ENCODE results near the gene AJUBA. TPM values are rescaled to one million over a fixed set of nuclear protein-coding genes. Genes with fewer than 3 reads are reported as not detected.

AJUBA gene
- polyA plus RNA-seq, 1 experiment = 77.0 TPM

DNA sequence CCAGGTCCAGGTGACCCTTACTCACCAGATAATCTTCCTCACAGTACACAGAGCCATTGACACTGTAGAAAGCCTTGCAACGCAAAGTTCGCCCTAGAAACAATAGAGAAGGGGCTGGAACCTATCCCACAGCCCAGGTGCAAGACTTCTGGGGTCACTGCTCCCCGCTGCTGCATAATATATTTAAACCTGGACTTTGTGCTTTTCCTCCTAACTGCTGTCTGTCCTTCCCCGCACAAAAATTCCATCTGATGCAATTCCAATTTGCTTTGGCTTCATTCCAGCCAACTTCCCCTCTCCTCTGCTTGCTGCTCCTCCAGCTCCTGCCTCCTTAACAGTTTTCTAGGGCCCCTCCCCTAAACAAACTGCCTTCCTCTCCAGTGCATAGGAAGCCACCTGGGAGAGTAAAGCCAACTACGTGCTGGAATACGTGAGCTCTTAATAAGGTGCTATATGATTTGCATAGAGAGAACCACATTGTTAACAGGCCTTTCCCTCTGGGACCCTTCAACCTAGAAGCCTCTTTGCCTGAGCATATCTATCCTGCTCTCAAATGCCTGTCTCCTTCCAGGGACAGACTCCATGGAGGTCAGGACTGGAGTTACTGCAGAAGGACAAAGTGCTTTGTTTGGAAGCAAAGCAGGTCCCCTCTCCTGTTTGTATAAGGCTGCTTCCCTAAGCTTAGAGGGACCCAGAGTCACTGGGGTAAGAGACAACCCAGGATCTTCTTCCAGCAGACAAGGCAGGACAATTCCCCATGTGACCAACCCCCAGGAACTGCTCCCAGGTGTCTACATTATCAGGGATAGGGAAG lies 5.5 kb downstream of the AJUBA start:
- POLR2A ChIA-PET = interaction anchor here (0.7 to 2.8 kb wide), 9 partner anchors 10 to 274 kb away, joined by 3 to 12 read pairs (median 4); partner anchors contain the start of genes HAUS4, LRP10 and PRMT5
- DNase-seq (ENCODE audit: low read depth, low spot score) = no peak

GRCh38 chr14:22974530-22975313 lies 7.6 kb downstream of the AJUBA start:
- POLR2A ChIA-PET = no interaction called here
- no peak for DNase-seq (ENCODE audit: low read depth, low spot score)
- CTCF ChIA-PET = interaction anchor here (0.6 to 8.1 kb wide), 5 partner anchors 11 to 82 kb away, joined by 3 to 181 read pairs (median 5); partner anchors contain the start of genes AJUBA and PRMT5
- H3K4me3 ChIP-seq (ENCODE audit: low read depth, low read length) = no peak overlapping the region
- H3K27me3 ChIP-seq (ENCODE audit: control insufficient read depth, insufficient read depth, low read length) = no peaks in the 10 kb centered on the region
- TF ChIP-seq, protein P1, sequence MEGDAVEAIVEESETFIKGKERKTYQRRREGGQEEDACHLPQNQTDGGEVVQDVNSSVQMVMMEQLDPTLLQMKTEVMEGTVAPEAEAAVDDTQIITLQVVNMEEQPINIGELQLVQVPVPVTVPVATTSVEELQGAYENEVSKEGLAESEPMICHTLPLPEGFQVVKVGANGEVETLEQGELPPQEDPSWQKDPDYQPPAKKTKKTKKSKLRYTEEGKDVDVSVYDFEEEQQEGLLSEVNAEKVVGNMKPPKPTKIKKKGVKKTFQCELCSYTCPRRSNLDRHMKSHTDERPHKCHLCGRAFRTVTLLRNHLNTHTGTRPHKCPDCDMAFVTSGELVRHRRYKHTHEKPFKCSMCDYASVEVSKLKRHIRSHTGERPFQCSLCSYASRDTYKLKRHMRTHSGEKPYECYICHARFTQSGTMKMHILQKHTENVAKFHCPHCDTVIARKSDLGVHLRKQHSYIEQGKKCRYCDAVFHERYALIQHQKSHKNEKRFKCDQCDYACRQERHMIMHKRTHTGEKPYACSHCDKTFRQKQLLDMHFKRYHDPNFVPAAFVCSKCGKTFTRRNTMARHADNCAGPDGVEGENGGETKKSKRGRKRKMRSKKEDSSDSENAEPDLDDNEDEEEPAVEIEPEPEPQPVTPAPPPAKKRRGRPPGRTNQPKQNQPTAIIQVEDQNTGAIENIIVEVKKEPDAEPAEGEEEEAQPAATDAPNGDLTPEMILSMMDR (IDR thresholded peaks at IDR 0.05; ENCODE audit: low read depth, low read length) = no peak
- H3K27ac ChIP-seq (ENCODE audit: low read depth, low read length) = no peak overlapping the region
- no peaks in the 10 kb centered on the region for H3K9me3 ChIP-seq (ENCODE audit: control insufficient read depth, insufficient read depth, low read length)

More for the DNA sequence above, 5.5 kb downstream of the AJUBA start:
- no peaks in the 10 kb centered on the region for H3K27me3 ChIP-seq (ENCODE audit: control insufficient read depth, insufficient read depth, low read length)
- CTCF ChIA-PET = interaction anchor here (0.7 to 8.1 kb wide), 9 partner anchors 9 to 1185 kb away, joined by 3 to 181 read pairs (median 9); partner anchors contain the start of genes AJUBA, CDH24 and PRMT5
- peak overlapping the region; percentile 69 for H3K27ac ChIP-seq (ENCODE audit: low read depth, low read length)
- H3K9me3 ChIP-seq (ENCODE audit: control insufficient read depth, insufficient read depth, low read length) = peaks cover under 1% of the 10 kb centered on the region; the same call in 1 of the 2 replicates
- H3K4me3 ChIP-seq (ENCODE audit: low read depth, low read length) = peak overlapping the region; percentile 15; the same call in 1 of the 2 replicates
- TF ChIP-seq, protein P1 (IDR thresholded peaks at IDR 0.05; ENCODE audit: low read depth, low read length) = 0 out of 2 replicates have a peak, but pooled peaks have one; percentile 7

DNA sequence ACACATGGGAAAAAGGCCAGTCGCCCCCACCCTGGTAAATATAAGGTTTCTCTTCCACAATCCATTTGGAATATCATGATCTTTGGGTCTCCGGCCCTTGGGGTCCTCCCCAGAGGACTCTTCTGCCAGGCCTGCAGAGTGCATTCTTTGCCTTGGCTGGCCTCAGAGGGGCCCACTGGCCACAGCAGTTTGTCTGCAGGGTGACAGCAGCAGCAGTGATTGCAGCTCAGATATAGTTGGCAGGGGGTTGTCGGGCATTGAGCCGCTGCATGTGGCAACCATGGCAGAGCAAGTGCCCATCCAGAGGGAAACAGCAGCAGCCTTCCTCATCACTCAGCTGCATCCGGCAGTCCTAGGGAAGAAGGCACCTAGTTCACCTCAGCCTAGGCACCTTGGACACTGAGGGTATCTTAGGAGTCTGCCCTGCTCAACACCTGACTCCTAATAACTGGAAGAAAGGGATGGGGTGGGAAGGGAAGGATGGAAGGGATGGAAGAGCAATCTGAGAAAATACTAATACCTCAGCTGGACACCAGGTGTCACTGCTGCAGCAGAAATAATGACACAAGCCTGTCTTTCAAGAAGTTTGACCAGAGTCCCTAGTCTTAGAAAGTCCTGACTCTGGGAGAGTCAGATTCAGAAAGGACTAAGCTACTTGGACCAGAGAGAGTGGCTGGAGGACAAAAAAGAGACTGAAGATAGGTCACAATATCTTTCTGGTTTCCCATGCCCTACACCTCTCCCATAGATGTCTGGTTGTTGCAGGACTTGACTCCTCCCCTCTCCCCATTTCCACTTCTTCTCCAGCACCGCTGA lies 8.9 kb downstream of the AJUBA start:
- Histone ChIP-seq H3K27ac (ENCODE audit: low read depth, low read length) (no peak overlapping the region), H3K27me3 (ENCODE audit: control insufficient read depth, insufficient read depth, low read length) (no peaks in the 10 kb centered on the region), H3K9me3 (ENCODE audit: control insufficient read depth, insufficient read depth, low read length) (no peaks in the 10 kb centered on the region), H3K4me3 (ENCODE audit: low read depth, low read length) (no peak overlapping the region)
- TF ChIP-seq, protein P1 (IDR thresholded peaks at IDR 0.05; ENCODE audit: low read depth, low read length) = peak; percentile 68
- CTCF ChIA-PET = interaction anchor here (0.5 to 8.1 kb wide), 26 partner anchors 9 to 416 kb away, joined by 3 to 181 read pairs (median 4); partner anchors contain the start of genes AJUBA, CDH24, HAUS4 and PRMT5
- no peak for DNase-seq (ENCODE audit: low read depth, low spot score)
- POLR2A ChIA-PET = interaction anchor here (1.0 to 1.9 kb wide), 3 partner anchors 9 to 85 kb away, joined by 3 to 6 read pairs (median 6); partner anchors contain the start of gene AJUBA

DNA sequence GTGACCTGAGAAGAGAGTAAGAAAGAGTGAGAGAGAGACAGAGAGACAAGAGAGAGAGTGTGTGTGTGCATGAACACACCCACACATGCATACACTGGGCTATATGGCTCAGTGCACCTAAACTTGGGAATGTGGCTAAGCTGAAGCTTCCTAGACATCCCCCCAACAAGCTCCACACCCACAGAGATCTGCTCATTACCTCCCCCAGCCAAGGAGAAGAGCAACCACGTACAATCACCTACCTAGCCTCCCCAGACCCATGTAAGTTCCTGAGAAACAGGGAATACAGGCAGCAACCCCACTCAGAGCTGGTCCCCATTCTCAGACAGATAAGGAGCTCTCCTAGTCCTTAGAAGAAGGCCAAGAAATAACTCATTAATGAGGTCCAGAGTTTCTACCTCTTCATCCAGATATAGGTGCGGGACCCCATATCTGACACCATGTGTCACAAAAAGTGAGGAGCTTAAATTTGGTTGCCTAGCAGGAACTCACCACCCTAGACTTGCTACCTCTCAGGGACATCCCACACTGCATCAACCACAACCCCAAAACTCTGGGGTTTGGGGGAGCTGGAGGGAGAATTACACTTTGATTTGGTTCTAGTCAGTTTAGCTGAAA lies 9.9 kb downstream of the AJUBA start:
- TF ChIP-seq, protein P1 (IDR thresholded peaks at IDR 0.05; ENCODE audit: low read depth, low read length) = no peak
- H3K4me3 ChIP-seq (ENCODE audit: low read depth, low read length) = no peak overlapping the region
- CTCF ChIA-PET = interaction anchor here (0.9 to 8.1 kb wide), 19 partner anchors 8 to 415 kb away, joined by 3 to 181 read pairs (median 8); partner anchors contain the start of genes AJUBA, CDH24, HAUS4 and PRMT5
- DNase-seq (ENCODE audit: low read depth, low spot score) = no peak
- POLR2A ChIA-PET = interaction anchor here (1.9 kb wide), 1 partner anchor 86 kb away, joined by 6 read pairs; no protein-coding TSS in a partner anchor
- H3K9me3 ChIP-seq (ENCODE audit: control insufficient read depth, insufficient read depth, low read length) = no peaks in the 10 kb centered on the region
- no peak overlapping the region for H3K27ac ChIP-seq (ENCODE audit: low read depth, low read length)
- H3K27me3 ChIP-seq (ENCODE audit: control insufficient read depth, insufficient read depth, low read length) = no peaks in the 10 kb centered on the region

All from AG04450 (cell line).